A549 (cell line): Measurements from ENCODE around the gene KRT14. TPM values are rescaled to one million over a fixed set of nuclear protein-coding genes. Genes with fewer than 3 reads are reported as not detected.

Source experiments
- ATAC-seq, 2 experiments: fragments of 200-7000 bp in 1 of 2; fragments of >200 bp in 1 of 2; cut with Nextera tagmentation in 1 of 2; cut with Tn5 transposase in 1 of 2; 3 replicates each; pipeline versions ENCODE4 v1.8.0 to v1.9.1; 2018 to 2020; ENCODE audit warnings: mild to moderate bottlenecking in 1 of 2, moderate library complexity in 1 of 2
- CTCF ChIA-PET: fragments of 300-600 bp; sonication (Branson Sonifier 250); formaldehyde crosslinking; extraction: SDS; loops from one replicate; lab custom pipeline; 2021; ENCODE audit warnings: antibody characterized with exemption, inconsistent platforms; lab: Yijun Ruan, JAX
- POLR2A ChIA-PET: fragments of 350-600 bp; formaldehyde crosslinking; extraction: SDS; loops from one replicate; lab custom pipeline; 2021; ENCODE audit warnings: antibody characterized with exemption, inconsistent platforms; lab: Yijun Ruan, JAX
- DNase-seq, 2 experiments: peaks; one replicate each; pipeline versions ENCODE4 v3.0.0 to v3.0.0-alpha.2; 2011 to 2016; ENCODE audit warnings: low read depth in 1 of 2, low spot score in 1 of 2
- FAIRE-seq: peaks from 2 replicates; lab custom pipeline; 2011; peaks lifted over from hg19 to GRCh38; lab: Jason Lieb, UNC
- H3K27ac ChIP-seq, 2 experiments: fragments of >200 bp; sonication (Bioruptor Twin); formaldehyde crosslinking; 3 replicates each; pipeline ENCODE4 v1.5.1; 2016 to 2017
- H3K4me1 ChIP-seq: fragments of >200 bp; sonication (Bioruptor Twin); formaldehyde crosslinking; 3 replicates; pipeline ENCODE4 v1.6.1; 2016
- H3K4me2 ChIP-seq: fragments of >200 bp; sonication (Bioruptor Twin); formaldehyde crosslinking; 3 replicates; pipeline ENCODE4 v1.6.1; 2016
- H3K4me3 ChIP-seq: fragments of >200 bp; sonication (Bioruptor Twin); formaldehyde crosslinking; 3 replicates; pipeline ENCODE4 v1.5.1; 2016
- H3K9me3 ChIP-seq: fragments of >200 bp; sonication (Bioruptor Twin); formaldehyde crosslinking; 3 replicates; pipeline ENCODE4 v1.6.1; 2016
- BHLHE40 ChIP-seq: IDR thresholded peaks from 2 replicates; pipeline ENCODE4 v1.6.1; 2012; ENCODE audit warnings: low read depth, low read length, inconsistent platforms
- CHD2 ChIP-seq: fragments of 150-350 bp; IDR thresholded peaks from 2 replicates; pipeline ENCODE4 v1.6.1; 2014; ENCODE audit warnings: low read length; ENCODE audit not compliant: partially characterized antibody
- CHD4 ChIP-seq: fragments of 200-600 bp; sonication (generic); IDR thresholded peaks from 2 replicates; pipeline ENCODE4 v1.6.1; 2016; ENCODE audit warnings: antibody characterized with exemption, mild to moderate bottlenecking, borderline replicate concordance
- EHF ChIP-seq: fragments of 250-450 bp; sonication (Bioruptor Pico); IDR thresholded peaks from 2 replicates; pipeline ENCODE4 v1.5.0; 2020; ENCODE audit warnings: mild to moderate bottlenecking
- EP300 ChIP-seq, 2 experiments: fragments of >200 bp; sonication (Bioruptor Twin); formaldehyde crosslinking; IDR thresholded peaks; 2 replicates in 1 of 2; 3 replicates in 1 of 2; pipeline ENCODE4 v1.6.1; 2016 to 2017
- ESRRA ChIP-seq: fragments of 150-350 bp; IDR thresholded peaks from 2 replicates; pipeline ENCODE4 v1.6.1; 2014; ENCODE audit warnings: mild to moderate bottlenecking, low read length, borderline replicate concordance
- FOSB ChIP-seq: fragments of 250-450 bp; sonication (Bioruptor Pico); IDR thresholded peaks from 2 replicates; pipeline ENCODE4 v1.5.0; 2020; ENCODE audit warnings: mild to moderate bottlenecking, moderate library complexity
- FOXS1 ChIP-seq: fragments of 250-450 bp; sonication (Bioruptor Pico); IDR thresholded peaks from 2 replicates; pipeline ENCODE4 v1.5.0; 2020; ENCODE audit warnings: mild to moderate bottlenecking, moderate library complexity
- GATA3 ChIP-seq: IDR thresholded peaks from 2 replicates; pipeline ENCODE4 v1.6.1; 2012; ENCODE audit warnings: borderline replicate concordance
- HES2 ChIP-seq: fragments of >200 bp; sonication (Bioruptor Twin); formaldehyde crosslinking; IDR thresholded peaks from 2 replicates; pipeline ENCODE4 v1.6.1; 2016
- HEYL ChIP-seq: fragments of 250-450 bp; sonication (Bioruptor Pico); IDR thresholded peaks from 2 replicates; pipeline ENCODE4 v1.8.0; 2021; ENCODE audit warnings: mild to moderate bottlenecking, moderate library complexity
- HOXB5 ChIP-seq: fragments of 250-450 bp; sonication (Bioruptor Pico); IDR thresholded peaks from 2 replicates; pipeline ENCODE4 v1.5.0; 2020; ENCODE audit warnings: mild to moderate bottlenecking, moderate library complexity
- KDM1A ChIP-seq: fragments of 200-600 bp; sonication (generic); IDR thresholded peaks from 2 replicates; pipeline ENCODE4 v1.6.1; 2016; ENCODE audit warnings: low read depth, mild to moderate bottlenecking
- KDM5A ChIP-seq: fragments of 200-600 bp; sonication (generic); IDR thresholded peaks from 2 replicates; pipeline ENCODE4 v1.6.1; 2016; ENCODE audit warnings: antibody characterized with exemption, mild to moderate bottlenecking
- MAZ ChIP-seq: fragments of 150-350 bp; IDR thresholded peaks from 2 replicates; pipeline ENCODE4 v1.6.1; 2014; ENCODE audit warnings: antibody characterized with exemption, low read depth, low read length, borderline replicate concordance
- NFE2L2 ChIP-seq: fragments of 150-350 bp; conservative IDR thresholded peaks from 2 replicates; pipeline ENCODE4 v1.6.1; 2014; ENCODE audit warnings: low read length
- NR3C1 ChIP-seq: fragments of >200 bp; sonication (Bioruptor Twin); formaldehyde crosslinking; IDR thresholded peaks from 3 replicates; pipeline ENCODE4 v1.6.1; 2017
- POLR2A ChIP-seq: IDR thresholded peaks from 2 replicates; pipeline ENCODE4 v1.6.1; 2012; ENCODE audit warnings: mild to moderate bottlenecking, low read length
- POLR2AphosphoS2 ChIP-seq: conservative IDR thresholded peaks from 2 replicates; pipeline ENCODE4 v1.6.1; 2012; ENCODE audit warnings: low read length, improper control_type of control experiment, inconsistent platforms
- RAD21 ChIP-seq, 2 experiments: fragments of >200 bp in 1 of 2; sonication (Bioruptor Twin) in 1 of 2; formaldehyde crosslinking in 1 of 2; IDR thresholded peaks in 1 of 2; conservative IDR thresholded peaks in 1 of 2; 2 replicates in 1 of 2; 3 replicates in 1 of 2; pipeline ENCODE4 v1.6.1; 2012 to 2018; ENCODE audit warnings: inconsistent platforms in 1 of 2
- SMC3 ChIP-seq: fragments of >200 bp; sonication (Bioruptor Twin); formaldehyde crosslinking; IDR thresholded peaks from 3 replicates; pipeline ENCODE4 v1.6.1; 2018; ENCODE audit warnings: inconsistent platforms
- SREBF2 ChIP-seq: fragments of 450-650 bp; IDR thresholded peaks from 2 replicates; pipeline ENCODE4 v1.6.1; 2014; ENCODE audit warnings: mild to moderate bottlenecking, moderate library complexity
- ZC3H11A ChIP-seq: fragments of 450-650 bp; IDR thresholded peaks from 2 replicates; pipeline ENCODE4 v1.6.1; 2014; ENCODE audit warnings: antibody characterized with exemption, mild to moderate bottlenecking
- WGBS: methylation state at CpG from one replicate; pipeline ENCODE4 v1.1.6; 2017; ENCODE audit errors: missing lambda C conversion rate; 5-methylcytosine and 5-hydroxymethylcytosine counted together
- polyA plus RNA-seq, 4 experiments: library from polyadenylated mRNA; depleted of rRNA in 3 of 4; stranded (reverse); fragments of >200 nt; fragmentation: RNase III in 1 of 4; extraction: RNeasy Plus Mini Kit Qiagen cat#74134 plus additional on column Dnase treatment in 1 of 4; gene quantifications; 2 replicates in 3 of 4; 3 replicates in 1 of 4; pipeline ENCODE4 v1.2.3, GENCODE V29; 2011 to 2017
- TF ChIP-seq, protein P1 (sequence below): fragments of >200 bp; sonication (Bioruptor Twin); formaldehyde crosslinking; IDR thresholded peaks from 3 replicates; pipeline ENCODE4 v1.5.1; 2016
- TF ChIP-seq, protein P2 (sequence below): fragments of >200 bp; sonication (Bioruptor Twin); formaldehyde crosslinking; IDR thresholded peaks from 3 replicates; pipeline ENCODE4 v1.6.1; 2016
- TF ChIP-seq, protein P3 (sequence below): IDR thresholded peaks from 2 replicates; pipeline ENCODE4 v1.6.1; 2012
- TF ChIP-seq, protein P4 (sequence below): fragments of 150-350 bp; IDR thresholded peaks from 2 replicates; pipeline ENCODE4 v1.6.1; 2014; ENCODE audit warnings: low read depth, mild to moderate bottlenecking, low read length
- TF ChIP-seq, protein P5 (sequence below): fragments of 450-650 bp; IDR thresholded peaks from 2 replicates; pipeline ENCODE4 v1.6.1; 2014; ENCODE audit warnings: antibody characterized with exemption

The KRT14 gene
- polyA plus RNA-seq, 2 of the 4 experiments (the other 2 are of a cell fraction), result 0.04 to 0.10 TPM

DNA sequence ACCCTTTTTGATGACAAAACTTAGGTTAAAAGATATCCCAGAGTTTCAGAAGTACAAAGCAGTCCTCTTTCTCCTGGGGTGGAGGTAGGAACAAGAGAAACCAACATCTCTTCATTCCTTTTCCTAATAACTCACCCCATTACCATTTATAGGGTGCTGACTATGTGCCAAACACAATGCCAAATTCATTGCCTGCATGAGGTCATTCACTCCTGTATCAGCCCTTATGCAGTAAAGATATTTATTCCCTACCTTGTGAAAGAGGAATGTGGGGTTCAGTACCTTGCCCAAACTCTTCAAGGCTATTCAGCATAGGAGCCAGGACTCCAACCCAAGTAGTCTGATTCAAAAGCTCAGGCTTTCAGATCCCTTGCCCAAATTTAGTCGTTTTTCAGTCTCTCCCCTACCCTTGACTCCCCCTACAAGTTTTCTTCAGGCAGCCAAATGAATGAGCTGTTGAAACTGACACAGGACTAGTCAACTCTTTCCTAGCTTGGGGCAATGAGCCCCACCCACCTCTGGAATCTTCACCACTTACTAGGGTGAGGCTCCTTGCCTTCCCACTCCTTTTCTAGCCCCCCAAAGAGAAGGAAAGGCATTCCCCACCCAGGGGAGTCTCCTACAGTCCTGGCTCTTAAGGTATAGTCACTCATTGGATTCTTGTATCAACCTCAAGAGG, 5.9 kb downstream of the KRT14 start:
- ATAC-seq (no peak), FAIRE-seq (no peak), DNase-seq (no peak)
- Histone ChIP-seq H3K9me3 (no peaks in the 10 kb centered on the region), H3K4me3 (no peak overlapping the region), H3K27ac (no peak overlapping the region), H3K4me1 (peaks cover 6% of the 10 kb centered on the region), H3K4me2 (no peak overlapping the region)
- ChIA-PET CTCF (interaction anchor here (0.7 to 7.4 kb wide), 6 partner anchors 11 to 82 kb away, joined by 3 to 54 read pairs (median 5); no protein-coding TSS in a partner anchor), POLR2A (no interaction called here)
- WGBS, result 0% methylated on average over 1 of the region's 1 CpG
- TF ChIP-seq, protein P1, sequence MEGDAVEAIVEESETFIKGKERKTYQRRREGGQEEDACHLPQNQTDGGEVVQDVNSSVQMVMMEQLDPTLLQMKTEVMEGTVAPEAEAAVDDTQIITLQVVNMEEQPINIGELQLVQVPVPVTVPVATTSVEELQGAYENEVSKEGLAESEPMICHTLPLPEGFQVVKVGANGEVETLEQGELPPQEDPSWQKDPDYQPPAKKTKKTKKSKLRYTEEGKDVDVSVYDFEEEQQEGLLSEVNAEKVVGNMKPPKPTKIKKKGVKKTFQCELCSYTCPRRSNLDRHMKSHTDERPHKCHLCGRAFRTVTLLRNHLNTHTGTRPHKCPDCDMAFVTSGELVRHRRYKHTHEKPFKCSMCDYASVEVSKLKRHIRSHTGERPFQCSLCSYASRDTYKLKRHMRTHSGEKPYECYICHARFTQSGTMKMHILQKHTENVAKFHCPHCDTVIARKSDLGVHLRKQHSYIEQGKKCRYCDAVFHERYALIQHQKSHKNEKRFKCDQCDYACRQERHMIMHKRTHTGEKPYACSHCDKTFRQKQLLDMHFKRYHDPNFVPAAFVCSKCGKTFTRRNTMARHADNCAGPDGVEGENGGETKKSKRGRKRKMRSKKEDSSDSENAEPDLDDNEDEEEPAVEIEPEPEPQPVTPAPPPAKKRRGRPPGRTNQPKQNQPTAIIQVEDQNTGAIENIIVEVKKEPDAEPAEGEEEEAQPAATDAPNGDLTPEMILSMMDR, result no peak
- TF ChIP-seq NFE2L2 (no peak), KDM1A (no peak), MAZ (no peak), BHLHE40 (no peak), KDM5A (no peak), HEYL (CRISPR knock-in tag) (no peak), ESRRA (no peak), HES2 (no peak), FOSB (no peak), POLR2AphosphoS2 (no peak), EP300 (IDR thresholded peaks at IDR 0.05) (no peak), SREBF2 (no peak)
- TF ChIP-seq, protein P2, sequence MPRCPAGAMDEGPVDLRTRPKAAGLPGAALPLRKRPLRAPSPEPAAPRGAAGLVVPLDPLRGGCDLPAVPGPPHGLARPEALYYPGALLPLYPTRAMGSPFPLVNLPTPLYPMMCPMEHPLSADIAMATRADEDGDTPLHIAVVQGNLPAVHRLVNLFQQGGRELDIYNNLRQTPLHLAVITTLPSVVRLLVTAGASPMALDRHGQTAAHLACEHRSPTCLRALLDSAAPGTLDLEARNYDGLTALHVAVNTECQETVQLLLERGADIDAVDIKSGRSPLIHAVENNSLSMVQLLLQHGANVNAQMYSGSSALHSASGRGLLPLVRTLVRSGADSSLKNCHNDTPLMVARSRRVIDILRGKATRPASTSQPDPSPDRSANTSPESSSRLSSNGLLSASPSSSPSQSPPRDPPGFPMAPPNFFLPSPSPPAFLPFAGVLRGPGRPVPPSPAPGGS, result no peak
- TF ChIP-seq, protein P3, sequence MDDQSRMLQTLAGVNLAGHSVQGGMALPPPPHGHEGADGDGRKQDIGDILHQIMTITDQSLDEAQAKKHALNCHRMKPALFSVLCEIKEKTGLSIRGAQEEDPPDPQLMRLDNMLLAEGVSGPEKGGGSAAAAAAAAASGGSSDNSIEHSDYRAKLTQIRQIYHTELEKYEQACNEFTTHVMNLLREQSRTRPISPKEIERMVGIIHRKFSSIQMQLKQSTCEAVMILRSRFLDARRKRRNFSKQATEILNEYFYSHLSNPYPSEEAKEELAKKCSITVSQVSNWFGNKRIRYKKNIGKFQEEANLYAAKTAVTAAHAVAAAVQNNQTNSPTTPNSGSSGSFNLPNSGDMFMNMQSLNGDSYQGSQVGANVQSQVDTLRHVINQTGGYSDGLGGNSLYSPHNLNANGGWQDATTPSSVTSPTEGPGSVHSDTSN, result no peak
- TF ChIP-seq, protein P4, sequence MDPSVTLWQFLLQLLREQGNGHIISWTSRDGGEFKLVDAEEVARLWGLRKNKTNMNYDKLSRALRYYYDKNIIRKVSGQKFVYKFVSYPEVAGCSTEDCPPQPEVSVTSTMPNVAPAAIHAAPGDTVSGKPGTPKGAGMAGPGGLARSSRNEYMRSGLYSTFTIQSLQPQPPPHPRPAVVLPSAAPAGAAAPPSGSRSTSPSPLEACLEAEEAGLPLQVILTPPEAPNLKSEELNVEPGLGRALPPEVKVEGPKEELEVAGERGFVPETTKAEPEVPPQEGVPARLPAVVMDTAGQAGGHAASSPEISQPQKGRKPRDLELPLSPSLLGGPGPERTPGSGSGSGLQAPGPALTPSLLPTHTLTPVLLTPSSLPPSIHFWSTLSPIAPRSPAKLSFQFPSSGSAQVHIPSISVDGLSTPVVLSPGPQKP, result no peak

- Histone ChIP-seq H3K9me3 (no peaks in the 10 kb centered on the region), H3K4me3 (no peak overlapping the region), H3K4me1 (peaks cover 6% of the 10 kb centered on the region), H3K27ac (no peak overlapping the region), H3K4me2 (no peak overlapping the region)
- FAIRE-seq, result no peak
- ChIA-PET CTCF (interaction anchor here (0.7 to 7.4 kb wide), 22 partner anchors 8 to 693 kb away, joined by 3 to 54 read pairs (median 6); no protein-coding TSS in a partner anchor), POLR2A (interaction anchor here (1.0 kb wide), 1 partner anchor 68 kb away, joined by 7 read pairs; no protein-coding TSS in a partner anchor)
- no peak for ATAC-seq
- DNase-seq, result no peak
- 53% methylated on average over 2 of the region's 2 CpGs for WGBS
- TF ChIP-seq NR3C1 (no peak), GATA3 (no peak), RAD21 (conservative IDR thresholded peaks at IDR 0.05 in 1 of 2, IDR thresholded peaks at IDR 0.05 in 1 of 2) (no peak), FOXS1 (no peak), CHD2 (no peak), ZC3H11A (no peak), EHF (CRISPR knock-in tag) (no peak), SMC3 (no peak), HEYL (CRISPR knock-in tag) (no peak), BHLHE40 (no peak), POLR2A (no peak), CHD4 (no peak), KDM1A (no peak), HOXB5 (CRISPR knock-in tag) (no peak)
- TF ChIP-seq, protein P3, result no peak
- TF ChIP-seq, protein P5, sequence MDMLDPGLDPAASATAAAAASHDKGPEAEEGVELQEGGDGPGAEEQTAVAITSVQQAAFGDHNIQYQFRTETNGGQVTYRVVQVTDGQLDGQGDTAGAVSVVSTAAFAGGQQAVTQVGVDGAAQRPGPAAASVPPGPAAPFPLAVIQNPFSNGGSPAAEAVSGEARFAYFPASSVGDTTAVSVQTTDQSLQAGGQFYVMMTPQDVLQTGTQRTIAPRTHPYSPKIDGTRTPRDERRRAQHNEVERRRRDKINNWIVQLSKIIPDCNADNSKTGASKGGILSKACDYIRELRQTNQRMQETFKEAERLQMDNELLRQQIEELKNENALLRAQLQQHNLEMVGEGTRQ, result no peak
- TF ChIP-seq, protein P1, result no peak
Measured at GRCh38 chr17:41580244-41580575, 6.5 kb downstream of the KRT14 start.
